HG03025 (cell line): ENCODE data around the gene PPP2R1B.
"Not testable (repeated sequence)": the region's sequence is repeated elsewhere in the genome, so short reads cannot be mapped to it uniquely, and the experiment has no call there.

Experiments
- ATAC-seq: cut with Tn5 transposase; IDR thresholded peaks from one replicate; pipeline ENCODE4 v1.9.1; 2021; ENCODE audit warnings: mild to moderate bottlenecking, moderate library complexity; ENCODE audit not compliant: unreplicated experiment, low FRiP score

The PPP2R1B gene

DNA sequence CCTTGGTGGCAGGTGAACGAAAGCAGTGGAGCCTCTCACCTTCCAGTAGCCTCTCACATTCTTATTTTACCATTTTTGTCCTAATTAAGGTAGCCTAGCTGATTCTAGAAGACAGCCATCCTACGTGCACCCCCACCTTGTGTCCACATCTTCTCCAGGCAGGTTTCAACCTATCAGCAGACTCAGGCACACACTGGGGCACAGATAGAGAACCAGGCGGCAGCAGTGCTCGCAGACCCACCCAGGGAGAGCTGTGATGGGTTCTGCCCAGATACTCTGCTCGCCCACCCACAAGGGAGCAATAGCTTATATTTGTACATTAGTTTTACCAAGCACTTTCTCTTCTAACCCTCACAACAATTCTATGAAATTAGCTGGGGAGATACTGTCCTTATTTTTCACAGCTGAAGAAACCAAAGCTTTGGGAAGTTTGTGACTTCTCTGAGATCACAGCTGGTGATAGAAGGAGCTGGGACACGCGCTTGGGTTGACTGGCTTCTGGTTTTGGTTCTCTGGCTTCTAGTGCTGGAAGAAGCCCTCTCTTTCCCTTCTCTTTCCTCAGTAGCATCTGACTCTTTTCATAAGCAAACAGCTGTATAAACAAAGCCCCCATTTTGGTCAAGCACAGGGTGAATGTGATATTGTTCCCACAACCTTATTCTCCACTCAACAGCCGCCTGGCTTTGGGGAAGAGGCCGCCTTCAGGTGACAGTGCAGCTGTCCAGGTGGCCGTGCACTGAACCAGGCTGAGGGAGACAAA is 36.9 kb downstream of the PPP2R1B start:
- ATAC-seq = no peak

DNA sequence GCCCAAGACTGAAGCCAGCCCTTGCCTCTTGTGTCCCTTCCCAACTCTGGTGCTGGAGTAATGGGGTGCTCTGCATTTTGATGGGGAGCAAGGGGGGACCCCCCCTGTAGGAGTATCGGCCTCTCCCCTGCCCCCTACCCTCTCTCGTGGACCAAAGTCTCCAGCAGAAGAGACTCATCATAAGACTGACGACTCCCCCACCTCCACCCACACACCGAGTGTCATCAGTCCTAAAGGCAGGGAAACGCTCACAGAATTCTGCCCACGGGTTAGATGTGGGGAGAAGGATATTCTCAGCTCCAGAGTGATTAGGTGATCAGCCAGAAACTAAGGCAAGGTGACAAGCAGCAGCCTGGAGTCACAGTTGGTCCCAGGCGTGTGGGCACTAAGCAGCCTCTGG is 38.8 kb downstream of the PPP2R1B start:
- no peak for ATAC-seq

DNA sequence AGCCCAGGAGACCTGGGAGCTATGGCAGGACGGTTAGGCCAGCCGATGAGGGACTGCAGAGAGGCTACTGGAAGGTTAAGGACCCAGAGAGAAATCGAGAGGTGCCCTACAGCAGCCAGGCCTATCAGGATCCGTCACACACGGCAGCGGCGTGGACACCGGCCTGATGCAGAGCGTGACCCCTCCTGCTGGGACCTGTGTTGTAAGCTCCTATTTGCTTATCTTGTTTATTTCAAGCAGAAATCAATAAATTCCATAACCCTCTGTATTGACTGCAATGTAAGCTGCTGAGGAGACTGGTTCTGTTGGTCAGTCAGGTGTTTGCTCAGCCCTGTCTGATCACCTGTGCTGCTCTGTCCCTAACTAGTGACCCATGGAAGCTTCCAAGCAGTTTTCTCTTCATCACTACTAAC is 39.9 kb downstream of the PPP2R1B start:
- no peak for ATAC-seq

DNA sequence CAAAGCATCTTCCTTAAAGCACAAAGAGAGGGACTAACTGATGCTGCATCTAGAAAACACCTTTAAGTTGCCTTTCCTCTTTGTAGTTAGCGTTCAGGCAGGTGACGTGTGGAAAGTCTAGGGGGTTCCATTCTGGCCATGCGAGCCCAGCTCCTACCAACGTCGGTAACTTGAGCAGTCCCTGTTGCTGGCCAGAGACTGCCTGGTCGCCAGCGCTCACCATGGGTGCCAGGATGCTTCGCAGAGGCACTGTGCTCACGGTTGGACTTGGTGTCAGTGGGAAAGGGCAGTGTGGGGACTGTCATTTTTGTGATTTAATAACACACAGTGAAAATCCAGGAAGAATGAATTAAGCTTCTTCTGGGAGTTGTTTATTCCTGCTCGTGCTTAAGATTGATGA is 40.6 kb downstream of the PPP2R1B start:
- no peak for ATAC-seq

DNA sequence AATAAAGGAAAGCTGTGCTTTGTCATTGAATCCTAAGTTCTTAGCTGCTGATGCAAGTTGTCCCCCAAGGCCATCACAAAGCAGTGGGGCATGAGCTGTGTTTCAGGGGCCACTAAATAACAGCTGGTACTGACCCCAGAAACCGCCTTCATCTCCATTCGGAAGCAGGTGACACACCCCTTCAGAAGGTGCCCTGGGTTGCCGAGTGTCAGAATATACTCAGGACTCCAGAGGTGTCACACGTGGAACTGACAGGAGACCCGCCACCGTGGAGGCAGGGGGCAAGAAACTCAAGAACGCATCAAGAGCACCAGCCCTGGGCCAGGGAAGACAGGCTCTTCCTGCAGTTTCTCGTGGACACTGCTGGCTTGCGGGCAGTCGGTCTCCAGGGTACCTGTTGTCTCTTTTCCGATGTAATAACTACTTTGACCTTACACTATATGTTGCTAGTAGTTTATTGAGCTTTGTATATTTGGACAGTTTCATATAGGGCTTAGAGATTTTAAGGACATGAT is 41.5 kb downstream of the PPP2R1B start:
- no peak for ATAC-seq

DNA sequence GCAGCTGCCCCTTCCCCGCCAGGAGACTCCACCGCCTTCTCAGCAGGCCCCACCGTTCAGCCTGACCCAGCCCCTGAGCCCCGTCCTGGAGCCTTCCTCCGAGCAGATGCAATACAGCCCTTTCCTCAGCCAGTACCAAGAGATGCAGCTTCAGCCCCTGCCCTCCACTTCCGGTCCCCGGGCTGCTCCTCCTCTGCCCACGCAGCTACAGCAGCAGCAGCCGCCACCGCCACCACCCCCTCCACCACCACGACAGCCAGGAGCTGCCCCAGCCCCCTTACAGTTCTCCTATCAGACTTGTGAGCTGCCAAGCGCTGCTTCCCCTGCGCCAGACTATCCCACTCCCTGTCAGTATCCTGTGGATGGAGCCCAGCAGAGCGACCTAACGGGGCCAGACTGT is 42.6 kb downstream of the PPP2R1B start:
- ATAC-seq = no peak

DNA sequence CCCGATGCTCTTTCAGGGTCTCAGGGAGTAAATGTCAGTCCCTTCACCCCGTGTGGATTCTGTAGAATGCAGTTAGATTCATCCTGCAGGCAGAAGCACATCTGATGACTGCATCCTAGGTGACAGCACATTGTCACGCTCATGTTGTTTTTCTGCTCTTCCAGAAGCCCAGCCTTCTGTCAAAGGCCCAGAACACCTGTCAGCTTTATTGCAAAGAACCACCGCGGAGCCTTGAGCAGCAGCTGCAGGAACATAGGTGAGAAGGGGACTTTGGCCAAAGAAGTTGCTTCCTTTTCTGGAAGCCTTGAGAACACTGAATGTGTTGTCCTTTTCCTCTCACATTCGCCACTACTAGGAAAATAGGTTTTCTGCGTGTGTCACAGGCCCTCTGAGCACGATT is 43.7 kb downstream of the PPP2R1B start:
- no peak for ATAC-seq

DNA sequence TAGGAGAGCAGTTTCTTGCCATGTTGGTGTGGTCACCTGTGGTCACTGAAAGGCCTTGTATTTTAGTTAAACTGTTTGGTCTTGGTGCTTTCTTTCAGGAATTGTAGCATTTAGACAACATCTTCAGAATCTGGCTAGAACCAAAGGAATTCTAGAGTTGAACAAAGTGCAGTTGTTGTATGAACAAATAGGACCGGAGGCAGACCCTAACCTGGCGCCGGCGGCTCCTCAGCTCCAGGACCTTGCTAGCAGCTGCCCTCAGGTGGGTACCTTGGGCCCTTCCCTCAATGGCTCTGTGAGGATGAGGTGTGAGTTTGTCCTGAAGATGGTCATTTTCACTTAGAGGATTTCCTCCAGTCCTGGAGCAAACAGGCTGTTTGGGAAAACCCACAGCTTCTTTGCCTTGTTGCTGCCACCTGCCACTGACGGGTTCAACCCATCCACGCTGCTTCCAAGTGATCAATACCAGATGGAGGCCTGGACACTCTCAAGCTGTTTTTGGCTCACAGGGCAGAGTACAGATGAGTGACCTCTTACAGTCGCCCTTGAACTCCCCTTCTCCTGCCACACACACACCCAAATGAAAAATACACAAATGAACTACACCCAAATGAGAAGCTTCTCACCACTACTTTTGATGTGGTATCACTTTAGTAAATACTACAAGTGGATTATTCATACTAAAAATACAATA is 45.2 kb downstream of the PPP2R1B start:
- no peak for ATAC-seq

DNA sequence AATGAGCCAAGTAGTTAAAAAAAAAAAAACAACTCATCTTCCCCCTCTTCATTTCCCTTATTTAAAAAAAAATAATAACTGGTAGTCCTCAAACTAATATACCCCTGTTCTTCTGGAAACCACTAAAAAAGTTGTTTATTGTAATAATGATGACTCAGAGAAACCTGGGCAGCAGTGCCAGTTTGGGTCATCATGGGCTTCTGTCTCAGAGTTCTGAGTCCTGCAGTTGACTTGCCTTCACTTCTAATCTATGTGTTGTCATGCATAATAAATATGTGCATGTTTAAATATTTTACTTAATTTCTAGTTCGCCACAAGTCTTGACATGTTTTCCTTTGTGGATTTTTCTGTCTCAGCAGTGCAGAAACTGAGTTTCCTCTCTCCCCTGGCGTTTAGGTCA is 46.8 kb downstream of the PPP2R1B start:
- no peak for ATAC-seq

DNA sequence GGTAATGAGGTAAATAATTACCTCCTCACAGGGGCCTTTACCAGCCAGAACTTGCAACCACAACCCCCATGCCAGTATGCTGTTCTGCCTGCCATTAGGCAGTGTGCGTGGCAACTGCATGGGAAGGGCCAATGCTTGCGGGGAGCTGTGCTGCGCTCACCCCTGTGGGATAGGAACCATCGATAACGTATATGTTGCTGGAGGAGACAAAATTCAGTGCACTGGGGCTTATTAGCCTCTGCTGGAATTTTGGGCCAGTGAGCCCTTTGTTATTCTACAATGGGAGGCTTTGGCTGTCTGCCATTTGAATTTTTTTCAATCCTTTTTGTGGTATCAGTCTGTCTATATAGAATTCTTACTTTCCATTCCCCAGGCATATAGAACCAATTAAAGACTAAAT is 47.3 kb downstream of the PPP2R1B start:
- no peak for ATAC-seq

DNA sequence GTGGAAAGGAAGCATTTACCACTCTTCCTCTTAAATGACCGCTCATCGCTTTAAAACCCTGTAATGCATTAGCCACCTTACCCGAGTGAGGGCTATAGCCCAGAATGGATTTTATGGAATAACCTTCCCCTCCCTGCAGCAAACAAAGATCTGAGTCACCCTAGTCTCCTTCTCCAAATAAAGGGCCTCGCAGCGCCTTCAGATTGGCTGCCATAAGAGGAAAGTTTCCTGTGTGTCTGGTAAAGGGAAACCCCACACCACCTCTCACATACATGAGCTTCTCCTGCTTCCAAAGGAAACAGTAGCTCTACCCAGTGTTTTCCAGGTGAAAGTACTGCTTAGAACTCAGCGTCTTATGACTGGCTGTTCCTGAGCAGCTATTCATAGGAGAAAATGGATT is 47.8 kb downstream of the PPP2R1B start:
- no peak for ATAC-seq

DNA sequence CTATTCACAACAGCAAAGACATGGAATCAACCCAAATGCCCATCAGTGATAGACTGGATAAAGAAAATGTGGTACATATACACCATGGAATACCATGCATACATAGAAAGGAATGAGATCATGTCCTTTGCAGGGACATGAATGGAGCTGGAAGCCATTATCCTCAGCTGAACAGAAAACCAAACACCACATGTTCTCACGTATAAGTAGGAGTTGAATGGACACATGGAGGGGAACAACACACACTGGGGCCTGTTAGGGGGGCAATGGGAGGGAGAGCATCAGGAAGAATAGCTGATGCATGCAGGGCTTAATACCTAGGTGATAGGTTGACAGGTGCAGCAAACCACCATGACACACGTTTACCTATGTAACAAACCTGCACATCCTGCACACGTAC is 48.5 kb downstream of the PPP2R1B start:
- ATAC-seq = not testable (repeated sequence)

DNA sequence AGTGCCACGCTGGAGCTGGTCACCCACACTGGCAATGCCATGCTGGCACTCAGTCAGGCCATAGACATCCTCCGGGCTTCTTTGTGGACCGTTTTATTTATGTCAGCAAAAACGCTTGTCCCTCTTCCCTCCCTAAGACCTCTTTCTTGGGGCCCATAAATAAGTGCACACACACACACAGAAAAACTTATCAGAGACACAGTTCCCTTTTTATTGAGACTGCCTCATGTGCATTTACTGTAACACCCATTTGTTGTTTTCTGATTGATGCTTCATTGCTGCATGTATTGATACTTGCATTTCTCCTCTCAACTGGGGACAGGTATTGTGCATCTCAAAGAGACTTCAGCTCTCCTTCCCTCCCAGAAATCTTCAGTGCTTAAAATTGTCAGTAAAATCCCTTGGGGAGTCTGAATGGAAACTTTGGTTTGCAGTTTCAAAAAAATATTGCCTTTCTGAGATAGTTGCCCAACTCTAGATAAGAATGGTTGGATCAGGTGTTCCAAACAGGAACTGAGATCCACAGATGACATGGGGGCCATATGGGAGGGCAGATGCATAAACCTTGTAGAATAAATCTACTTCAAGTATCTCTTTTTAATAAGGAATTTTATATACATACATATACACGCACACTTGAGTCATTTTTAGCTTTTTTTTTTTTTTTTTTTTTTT is 50.9 kb downstream of the PPP2R1B start:
- ATAC-seq = no peak

DNA sequence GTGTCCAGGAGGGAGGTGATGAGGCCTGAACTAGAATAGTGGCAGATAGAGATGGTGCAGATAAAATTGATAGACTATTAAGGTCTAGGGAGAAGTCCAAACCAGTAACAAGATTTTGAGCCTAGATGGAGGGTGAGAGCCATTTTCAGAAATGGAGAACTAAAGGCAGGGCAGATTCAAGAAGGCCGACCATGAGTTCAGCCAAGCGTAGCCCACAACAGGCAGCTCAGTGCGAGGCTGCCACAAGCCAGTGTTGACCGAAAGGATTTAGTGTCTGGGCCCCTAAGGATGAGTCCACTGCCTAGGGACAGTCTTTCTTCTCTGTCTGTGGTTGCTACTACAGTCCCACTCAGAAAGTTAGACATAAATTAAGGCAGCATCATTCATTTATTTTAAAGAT is 51.7 kb downstream of the PPP2R1B start:
- ATAC-seq = no peak

DNA sequence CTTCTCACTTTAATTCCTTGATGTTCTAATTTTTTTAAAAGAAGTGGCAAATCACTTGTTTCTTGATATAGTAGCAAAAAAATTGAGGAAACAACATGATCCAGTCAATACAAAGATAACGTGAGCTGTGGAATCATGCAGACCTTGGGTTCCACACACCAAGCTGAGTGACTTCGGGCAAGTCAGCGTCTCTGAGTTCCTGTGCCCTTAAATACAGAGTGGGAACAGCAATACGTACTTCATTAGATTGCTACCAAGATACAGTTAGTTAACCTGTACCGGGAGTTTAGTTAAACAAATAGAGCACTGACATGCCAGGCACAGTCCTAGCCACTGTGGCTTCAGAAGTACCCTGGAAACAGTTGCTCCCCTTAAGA is 58.5 kb downstream of the PPP2R1B start:
- ATAC-seq = no peak

DNA sequence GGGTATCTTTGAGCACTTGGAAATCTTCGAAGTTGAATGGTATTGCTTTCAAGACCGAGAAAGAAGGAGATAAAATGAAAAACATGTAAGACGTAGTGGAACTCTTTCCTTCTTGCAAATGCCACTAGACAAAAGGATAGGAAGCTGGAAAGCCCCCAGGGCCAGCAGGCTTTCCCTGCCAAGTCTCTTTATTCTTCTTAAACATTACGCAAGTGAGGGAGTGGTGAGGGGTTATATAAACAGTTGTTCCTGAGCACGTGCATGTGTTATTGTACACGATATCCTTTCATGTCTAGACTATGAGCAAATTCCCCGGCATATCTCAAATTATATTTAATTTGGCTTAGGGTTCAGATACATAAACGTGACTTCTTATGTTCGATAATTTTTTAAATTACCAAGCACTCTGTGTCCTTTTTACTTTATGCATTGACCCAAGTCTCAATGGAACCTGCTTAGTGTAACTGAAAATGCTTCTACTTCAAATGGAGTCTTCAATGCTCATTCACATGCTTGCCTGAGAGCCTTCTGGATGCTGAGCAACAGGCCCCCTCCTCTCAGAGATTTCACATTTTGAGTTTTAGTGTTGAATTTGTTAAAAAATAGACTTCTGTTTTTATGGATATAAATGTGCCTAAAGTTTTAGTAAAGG is 59.0 kb downstream of the PPP2R1B start:
- ATAC-seq = no peak

DNA sequence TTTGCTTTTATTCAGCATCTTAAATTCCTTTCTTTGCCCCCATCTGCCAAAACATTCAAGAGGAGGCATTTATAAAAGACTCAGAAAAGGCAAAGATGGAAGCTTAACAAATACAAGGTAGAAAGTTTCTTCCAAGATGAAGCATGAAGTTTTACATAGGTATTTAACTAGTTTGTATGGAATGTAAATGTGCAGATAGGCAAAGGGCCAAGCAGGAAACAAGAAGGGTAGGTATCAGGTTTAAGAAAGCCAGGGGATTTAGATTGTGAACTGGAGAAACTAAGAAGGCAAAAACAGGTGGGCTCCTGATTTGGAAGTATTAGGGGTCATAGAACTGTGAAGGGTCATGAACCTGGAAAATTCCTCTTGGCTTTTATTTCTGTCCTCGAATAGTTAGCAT is 62.6 kb downstream of the PPP2R1B start:
- no peak for ATAC-seq

DNA sequence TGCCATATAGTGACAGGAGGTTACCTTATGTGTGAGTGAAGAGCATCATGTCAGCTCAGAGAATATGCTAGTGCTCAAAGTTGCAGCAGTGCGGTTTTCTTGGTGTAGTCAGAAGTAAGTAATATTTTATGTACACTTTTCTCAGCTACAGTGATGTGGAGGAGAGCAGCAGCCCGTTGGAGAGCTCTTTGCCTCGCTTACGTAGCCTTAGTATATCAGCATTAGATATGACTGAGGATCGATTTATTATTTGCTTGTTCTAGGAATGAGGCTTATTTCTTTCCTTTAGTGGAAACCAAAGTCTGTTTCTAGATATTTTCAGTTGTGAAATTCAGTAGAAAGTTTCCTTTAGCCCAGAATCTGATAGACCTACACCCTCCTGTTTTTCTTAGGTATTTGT is 63.6 kb downstream of the PPP2R1B start:
- ATAC-seq = no peak

DNA sequence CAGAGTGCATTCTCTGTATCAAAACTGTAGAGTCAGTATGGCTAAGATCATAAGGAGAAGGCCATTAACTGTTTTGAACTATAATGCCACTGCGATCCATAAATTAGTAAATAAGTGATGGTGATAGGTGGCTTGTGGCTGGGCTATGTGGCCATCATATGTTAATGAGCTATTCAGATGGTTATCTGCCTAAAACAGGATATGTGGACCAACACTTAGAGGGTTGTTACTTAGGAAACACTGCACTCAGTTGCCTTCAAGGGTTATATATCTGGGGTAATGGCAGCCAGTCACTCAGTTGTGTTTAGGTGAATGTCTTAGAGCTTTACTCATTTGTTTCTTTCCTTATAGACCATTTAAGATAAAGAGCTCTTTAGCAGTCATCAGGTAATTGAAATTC is 66.0 kb downstream of the PPP2R1B start:
- ATAC-seq = no peak

DNA sequence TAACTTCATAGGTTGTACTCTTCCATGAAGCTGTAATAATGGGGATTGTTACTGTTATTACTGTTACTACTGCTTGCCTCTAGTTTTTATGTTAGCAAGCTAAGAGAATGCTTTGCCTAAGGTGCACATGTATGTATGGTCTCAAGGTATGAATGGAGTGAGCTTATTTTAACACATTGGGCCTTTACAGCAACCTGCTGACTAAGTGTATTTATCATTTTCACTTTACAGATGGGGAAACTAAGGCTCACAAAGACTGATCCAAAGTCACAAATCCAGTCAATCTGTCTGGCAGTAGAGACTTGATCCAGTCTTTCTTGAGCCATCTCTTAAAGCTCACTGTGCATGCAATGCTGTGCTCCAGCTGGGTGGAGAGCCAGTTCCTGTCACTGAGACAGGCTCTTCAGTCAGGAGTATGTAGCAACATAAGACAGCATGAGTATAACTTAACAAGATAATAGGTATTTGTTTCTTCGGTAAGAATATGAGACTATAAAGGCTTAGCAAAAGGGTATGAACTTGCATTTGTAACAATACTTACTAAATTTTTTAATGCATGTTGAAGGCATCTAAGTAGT is 66.5 kb downstream of the PPP2R1B start:
- no peak for ATAC-seq
